ENCODE measurements around the gene RBM33. TPM values are rescaled to one million over a fixed set of nuclear protein-coding genes. Genes with fewer than 3 reads are reported as not detected.

RBM33 gene
- total RNA-seq, 1 donor: 21.9 TPM

- TF ChIP-seq, protein P1, sequence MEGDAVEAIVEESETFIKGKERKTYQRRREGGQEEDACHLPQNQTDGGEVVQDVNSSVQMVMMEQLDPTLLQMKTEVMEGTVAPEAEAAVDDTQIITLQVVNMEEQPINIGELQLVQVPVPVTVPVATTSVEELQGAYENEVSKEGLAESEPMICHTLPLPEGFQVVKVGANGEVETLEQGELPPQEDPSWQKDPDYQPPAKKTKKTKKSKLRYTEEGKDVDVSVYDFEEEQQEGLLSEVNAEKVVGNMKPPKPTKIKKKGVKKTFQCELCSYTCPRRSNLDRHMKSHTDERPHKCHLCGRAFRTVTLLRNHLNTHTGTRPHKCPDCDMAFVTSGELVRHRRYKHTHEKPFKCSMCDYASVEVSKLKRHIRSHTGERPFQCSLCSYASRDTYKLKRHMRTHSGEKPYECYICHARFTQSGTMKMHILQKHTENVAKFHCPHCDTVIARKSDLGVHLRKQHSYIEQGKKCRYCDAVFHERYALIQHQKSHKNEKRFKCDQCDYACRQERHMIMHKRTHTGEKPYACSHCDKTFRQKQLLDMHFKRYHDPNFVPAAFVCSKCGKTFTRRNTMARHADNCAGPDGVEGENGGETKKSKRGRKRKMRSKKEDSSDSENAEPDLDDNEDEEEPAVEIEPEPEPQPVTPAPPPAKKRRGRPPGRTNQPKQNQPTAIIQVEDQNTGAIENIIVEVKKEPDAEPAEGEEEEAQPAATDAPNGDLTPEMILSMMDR (IDR thresholded peaks at IDR 0.05; ENCODE audit: insufficient read depth, low read length): no peak
- DNase-seq (ENCODE audit: low read depth): no peak
- peak overlapping the region; percentile 40 for H3K4me3 ChIP-seq (ENCODE audit: low read depth, low read length)
Measured at GRCh38 chr7:155803418-155804376, 159.2 kb downstream of the RBM33 start.

GRCh38 chr7:155804431-155804831 lies 160.0 kb downstream of the RBM33 start:
- TF ChIP-seq, protein P1 (IDR thresholded peaks at IDR 0.05; ENCODE audit: insufficient read depth, low read length): no peak
- no peak overlapping the region for H3K4me3 ChIP-seq (ENCODE audit: low read depth, low read length)

GRCh38 chr7:155804897-155805825 lies 160.7 kb downstream of the RBM33 start:
- peak overlapping the region; percentile 54 for H3K4me3 ChIP-seq (ENCODE audit: low read depth, low read length)
- TF ChIP-seq, protein P1 (IDR thresholded peaks at IDR 0.05; ENCODE audit: insufficient read depth, low read length): peak; percentile 51
- peak; percentile 59 for DNase-seq (ENCODE audit: low read depth)

More at GRCh38 chr7:155804431-155804831, 160.0 kb downstream of the RBM33 start:
- DNase-seq (ENCODE audit: low read depth): no peak

DNA sequence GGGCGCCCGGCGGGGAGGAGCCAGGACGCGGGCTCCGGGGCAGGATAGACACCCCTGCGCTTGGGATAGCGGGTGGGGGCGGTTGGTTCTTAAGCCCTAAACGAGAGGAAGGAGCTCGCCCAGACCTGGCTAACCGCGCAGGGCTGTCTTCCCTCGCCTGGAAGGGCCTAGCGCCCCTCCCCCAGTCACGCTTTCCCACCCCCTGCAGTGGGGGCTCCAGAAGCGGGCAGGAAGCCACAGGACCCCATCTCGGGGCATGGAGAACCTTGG lies 161.3 kb downstream of the RBM33 start:
- peak overlapping the region; percentile 54 for H3K4me3 ChIP-seq (ENCODE audit: low read depth, low read length)
- TF ChIP-seq, protein P1 (IDR thresholded peaks at IDR 0.05; ENCODE audit: insufficient read depth, low read length): no peak

DNA sequence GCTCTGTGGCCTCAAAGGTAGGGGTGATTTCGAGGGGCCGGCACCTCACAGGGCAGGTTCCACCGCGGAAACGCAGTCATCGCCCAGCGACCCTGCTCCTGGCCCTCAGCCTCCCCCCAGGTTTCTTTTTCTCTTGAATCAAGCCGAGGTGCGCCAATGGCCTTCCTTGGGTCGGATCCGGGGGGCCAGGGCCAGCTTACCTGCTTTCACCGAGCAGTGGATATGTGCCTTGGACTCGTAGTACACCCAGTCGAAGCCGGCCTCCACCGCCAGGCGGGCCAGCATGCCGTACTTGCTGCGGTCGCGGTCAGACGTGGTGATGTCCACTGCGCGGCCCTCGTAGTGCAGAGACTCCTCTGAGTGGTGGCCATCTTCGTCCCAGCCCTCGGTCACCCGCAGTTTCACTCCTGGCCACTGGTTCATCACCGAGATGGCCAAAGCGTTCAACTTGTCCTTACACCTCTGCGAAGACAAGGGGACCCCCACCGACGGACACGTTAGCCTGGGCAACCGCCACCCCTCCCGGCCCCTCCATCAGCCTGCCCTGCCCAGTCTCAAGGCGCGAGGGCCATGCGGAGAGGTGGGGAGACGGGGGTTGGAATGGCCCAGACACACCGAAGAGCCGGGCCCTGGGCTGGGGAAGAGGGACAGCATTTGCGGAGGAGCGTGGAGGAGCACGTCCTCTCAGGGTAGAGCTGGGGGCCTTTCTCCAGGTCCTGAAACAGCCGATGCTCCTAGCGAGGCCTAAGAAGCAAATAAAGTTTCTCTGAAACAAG lies 161.8 kb downstream of the RBM33 start:
- H3K4me3 ChIP-seq (ENCODE audit: low read depth, low read length): no peak overlapping the region
- TF ChIP-seq, protein P1 (IDR thresholded peaks at IDR 0.05; ENCODE audit: insufficient read depth, low read length): peak; percentile 2
- no peak for DNase-seq (ENCODE audit: low read depth)

More for the DNA sequence above, 161.3 kb downstream of the RBM33 start:
- no peak for DNase-seq (ENCODE audit: low read depth)

GRCh38 chr7:155807065-155807671 lies 162.7 kb downstream of the RBM33 start:
- H3K4me3 ChIP-seq (ENCODE audit: low read depth, low read length): no peak overlapping the region
- TF ChIP-seq, protein P1 (IDR thresholded peaks at IDR 0.05; ENCODE audit: insufficient read depth, low read length): no peak
- no peak for DNase-seq (ENCODE audit: low read depth)

Data from fibroblast of the aortic adventitia (primary cell).